Activated B cell treated with CpG ODN at 0.5 μM for 24 hours (primary cell): ENCODE data around the gene PSMC5. TPM values are rescaled to one million over a fixed set of nuclear protein-coding genes. Genes with fewer than 3 reads are reported as not detected.
A peak's percentile ranks its signal among the peaks of the same experiment; 100 is the strongest.

Experiments used
- ATAC-seq: fragments of 200-7000 bp; cut with Tn5 transposase; one replicate; pipeline ENCODE4 v1.10.0; 2021; ENCODE audit warnings: low read depth, mild to moderate bottlenecking, moderate library complexity
- CTCF ChIA-PET: fragments of 350-600 bp; sonication (Branson Sonifier 250); formaldehyde crosslinking; loops from one replicate; lab custom pipeline; 2021; ENCODE audit warnings: antibody characterized with exemption; lab: Charles Lee
- POLR2A ChIA-PET: fragments of 350-600 bp; sonication (Branson Sonifier 250); formaldehyde crosslinking; loops from one replicate; lab custom pipeline; 2021; ENCODE audit warnings: antibody characterized with exemption; lab: Charles Lee
- DNase-seq: peaks from one replicate; pipeline ENCODE4 v3.0.0; 2022
- H3K27ac Mint-ChIP-seq: one replicate; pipeline ENCODE4 v1.8.0; 2020; ENCODE audit warnings: mixed read lengths
- H3K27me3 Mint-ChIP-seq: one replicate; pipeline ENCODE4 v1.8.0; 2021; ENCODE audit warnings: mixed read lengths
- H3K36me3 Mint-ChIP-seq: one replicate; pipeline ENCODE4 v1.8.0; 2021; ENCODE audit warnings: low read depth, mixed read lengths
- H3K4me1 Mint-ChIP-seq: one replicate; pipeline ENCODE4 v1.8.0; 2021; ENCODE audit warnings: mixed read lengths
- H3K4me3 Mint-ChIP-seq: one replicate; pipeline ENCODE4 v1.8.0; 2020; ENCODE audit warnings: mild to moderate bottlenecking, mixed read lengths
- H3K9me3 Mint-ChIP-seq: one replicate; pipeline ENCODE4 v1.8.0; 2020; ENCODE audit warnings: mixed read lengths
- intact Hi-C: fragments of 100-400 bp; cut with micrococcal nuclease; formaldehyde crosslinking; loops from one replicate; pipeline ENCODE4 v1.15.1; 2024
- total RNA-seq: library from RNA; stranded (reverse); gene quantifications from 2 replicates; pipeline ENCODE4 v1.2.3, GENCODE V29; 2022
- TF ChIP-seq, protein P1 (sequence below): fragments of 200-600 bp; IDR thresholded peaks from one replicate; pipeline ENCODE4 v1.8.0; 2022; ENCODE audit warnings: antibody characterized with exemption, mild to moderate bottlenecking

Gene PSMC5
- total RNA-seq, 1 donor from 2014 or later = 157 TPM

DNA sequence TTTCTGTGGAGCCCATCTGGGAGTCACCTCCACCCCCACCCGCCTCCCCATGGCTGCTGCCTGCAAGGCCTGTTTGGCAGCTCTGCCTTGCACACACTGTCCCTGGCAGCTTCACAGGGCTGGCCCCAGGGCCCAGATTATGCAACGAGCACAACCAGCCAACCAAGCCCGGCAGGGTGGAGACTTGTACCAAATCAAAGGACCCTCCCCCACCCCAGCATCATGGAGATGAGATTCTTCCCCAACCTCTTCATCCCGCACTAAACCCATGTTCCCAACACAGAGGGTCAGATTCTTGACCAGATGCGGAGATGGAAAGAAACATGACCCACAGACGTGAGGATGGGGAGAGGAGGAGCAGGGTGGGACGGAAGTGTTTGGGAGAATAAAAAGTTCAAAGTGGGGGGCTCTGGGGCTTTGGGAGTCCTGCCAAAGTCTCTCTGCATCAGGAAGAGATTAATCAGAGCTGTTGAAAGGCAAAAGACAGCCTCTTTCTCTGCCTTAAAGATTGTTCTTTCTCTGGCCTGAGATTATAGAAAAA is 11.5 kb downstream of the PSMC5 start:
- DNase-seq = no peak
- Mint-ChIP-seq H3K9me3 (no peaks in the 10 kb centered on the region), H3K4me3 (no peak overlapping the region), H3K4me1 (peaks cover 58% of the 10 kb centered on the region), H3K36me3 (peaks cover 36% of the 10 kb centered on the region), H3K27me3 (no peaks in the 10 kb centered on the region), H3K27ac (peak overlapping the region; percentile 59)
- TF ChIP-seq, protein P1, sequence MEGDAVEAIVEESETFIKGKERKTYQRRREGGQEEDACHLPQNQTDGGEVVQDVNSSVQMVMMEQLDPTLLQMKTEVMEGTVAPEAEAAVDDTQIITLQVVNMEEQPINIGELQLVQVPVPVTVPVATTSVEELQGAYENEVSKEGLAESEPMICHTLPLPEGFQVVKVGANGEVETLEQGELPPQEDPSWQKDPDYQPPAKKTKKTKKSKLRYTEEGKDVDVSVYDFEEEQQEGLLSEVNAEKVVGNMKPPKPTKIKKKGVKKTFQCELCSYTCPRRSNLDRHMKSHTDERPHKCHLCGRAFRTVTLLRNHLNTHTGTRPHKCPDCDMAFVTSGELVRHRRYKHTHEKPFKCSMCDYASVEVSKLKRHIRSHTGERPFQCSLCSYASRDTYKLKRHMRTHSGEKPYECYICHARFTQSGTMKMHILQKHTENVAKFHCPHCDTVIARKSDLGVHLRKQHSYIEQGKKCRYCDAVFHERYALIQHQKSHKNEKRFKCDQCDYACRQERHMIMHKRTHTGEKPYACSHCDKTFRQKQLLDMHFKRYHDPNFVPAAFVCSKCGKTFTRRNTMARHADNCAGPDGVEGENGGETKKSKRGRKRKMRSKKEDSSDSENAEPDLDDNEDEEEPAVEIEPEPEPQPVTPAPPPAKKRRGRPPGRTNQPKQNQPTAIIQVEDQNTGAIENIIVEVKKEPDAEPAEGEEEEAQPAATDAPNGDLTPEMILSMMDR = no peak
- CTCF ChIA-PET = interaction anchor here (0.9 kb wide), 1 partner anchor 10 kb away, joined by 5 read pairs; no protein-coding TSS in a partner anchor
- POLR2A ChIA-PET = interaction anchor here (0.7 to 8.3 kb wide), 4 partner anchors 11 to 287 kb away, joined by 8 to 112 read pairs (median 44); partner anchors contain the start of genes CCDC47, DDX42, FTSJ3 and PSMC5
- intact Hi-C loops = no loop called here
- no peak for ATAC-seq

DNA sequence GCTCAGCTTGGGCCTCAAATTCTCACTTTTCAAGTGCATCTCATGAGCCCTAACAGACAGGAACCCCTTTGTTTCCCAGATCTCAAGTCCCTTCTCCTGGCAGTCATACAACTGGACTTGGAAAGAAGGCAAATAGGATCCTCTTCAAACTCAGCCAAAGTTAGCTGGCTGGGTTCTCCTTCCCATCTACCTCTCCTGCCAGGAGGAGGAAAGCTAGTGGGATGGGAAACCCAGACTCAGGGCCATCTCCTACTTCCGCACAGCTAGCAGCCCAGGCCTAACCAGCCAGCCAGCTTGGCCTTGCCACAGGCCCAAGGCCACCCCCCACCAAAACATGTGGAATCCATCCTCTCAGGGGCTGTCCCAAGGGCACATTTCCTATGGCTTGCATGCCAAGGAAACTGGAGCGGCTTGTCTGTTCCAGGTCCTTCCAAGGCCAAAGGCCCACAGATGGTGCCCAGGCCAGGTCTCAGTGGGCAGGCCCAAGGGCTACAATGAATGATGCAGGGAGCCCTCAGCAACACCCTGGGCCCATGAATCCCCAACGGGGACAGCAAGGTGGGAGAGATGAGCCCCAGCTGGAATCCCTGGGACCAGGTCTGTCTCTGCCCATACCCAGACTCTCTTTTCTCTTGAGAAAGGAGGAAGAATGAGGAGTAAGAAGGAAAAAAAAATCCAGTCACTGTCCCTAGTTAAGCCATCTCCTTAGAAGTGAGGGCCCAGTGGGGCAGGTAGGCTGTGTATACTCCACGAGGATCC is 13.5 kb downstream of the PSMC5 start:
- no peak for DNase-seq
- Mint-ChIP-seq H3K36me3 (peaks cover 17% of the 10 kb centered on the region), H3K27me3 (no peaks in the 10 kb centered on the region), H3K27ac (peak overlapping the region; percentile 87), H3K4me3 (peak overlapping the region; percentile 94), H3K4me1 (peaks cover 51% of the 10 kb centered on the region), H3K9me3 (no peaks in the 10 kb centered on the region)
- POLR2A ChIA-PET = interaction anchor here (0.7 to 8.3 kb wide), 9 partner anchors 8 to 143 kb away, joined by 3 to 112 read pairs (median 5); partner anchors contain the start of genes CCDC47, DDX42, FTSJ3 and PSMC5
- ATAC-seq = no peak
- CTCF ChIA-PET = interaction anchor here (1.4 kb wide), 1 partner anchor 12 kb away, joined by 3 read pairs; no protein-coding TSS in a partner anchor
- TF ChIP-seq, protein P1 = no peak
- intact Hi-C loops = loop anchor here (5.0 to 10.0 kb wide), 2 partner anchors 422 to 554 kb away; partner anchors contain the start of genes PECAM1 and TEX2

DNA sequence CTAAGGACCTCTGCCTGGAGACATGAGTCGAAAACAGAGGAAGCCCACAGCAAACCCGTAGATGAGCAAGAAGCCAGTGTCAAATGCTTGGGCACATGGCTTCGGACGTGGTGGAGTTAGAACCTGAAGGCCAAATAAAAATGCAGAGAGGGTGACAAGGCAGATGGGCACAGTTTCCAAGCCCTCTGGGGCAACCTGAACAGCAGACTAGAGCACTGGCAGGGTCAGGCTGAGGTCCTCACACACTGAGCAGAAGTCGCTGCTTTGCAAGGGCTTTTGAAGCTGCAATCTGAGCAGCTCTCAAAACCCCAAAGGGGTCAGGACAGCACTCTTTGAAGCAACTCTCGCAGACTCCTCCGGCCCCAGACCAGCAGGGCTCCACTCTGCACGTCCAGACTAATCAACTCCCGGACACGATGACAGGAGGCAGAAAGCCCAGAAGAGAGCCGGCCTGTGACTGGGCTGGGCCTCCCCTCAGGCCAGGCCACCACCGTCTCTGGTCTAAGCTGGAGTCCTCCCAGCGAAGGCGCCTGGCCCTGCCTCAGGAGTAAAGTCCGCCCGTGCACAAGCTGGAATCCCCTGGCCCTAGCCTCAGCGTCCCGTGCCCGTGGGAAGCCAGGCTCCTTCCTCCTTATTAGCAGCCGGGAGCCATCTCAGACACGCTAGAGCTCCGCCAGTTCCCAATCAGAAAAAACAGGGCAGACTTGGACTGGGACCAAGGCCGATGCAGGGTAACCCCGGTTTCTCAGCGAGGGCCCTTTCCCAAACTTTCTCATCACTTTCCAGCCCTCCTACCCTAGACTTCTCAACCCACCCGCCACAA is 14.3 kb downstream of the PSMC5 start:
- intact Hi-C loops = loop anchor here (1.0 to 10.0 kb wide), 5 partner anchors 289 to 821 kb away; partner anchors contain the start of genes DCAF7, ERN1, PECAM1 and SMURF2
- TF ChIP-seq, protein P1 = no peak
- peak overlapping the region; percentile 94 for H3K4me3 Mint-ChIP-seq
- ChIA-PET POLR2A (interaction anchor here (0.9 to 8.3 kb wide), 8 partner anchors 9 to 144 kb away, joined by 3 to 112 read pairs (median 6); partner anchors contain the start of genes CCDC47, DDX42, FTSJ3 and PSMC5), CTCF (interaction anchor here (0.9 to 1.4 kb wide), 2 partner anchors 9 to 13 kb away, joined by 3 to 5 read pairs; no protein-coding TSS in a partner anchor)
- no peaks in the 10 kb centered on the region for H3K9me3 Mint-ChIP-seq
- peaks cover 51% of the 10 kb centered on the region for H3K4me1 Mint-ChIP-seq
- ATAC-seq (no peak), DNase-seq (peak; percentile 25)
- H3K27me3 Mint-ChIP-seq = no peaks in the 10 kb centered on the region
- H3K36me3 Mint-ChIP-seq = peaks cover 13% of the 10 kb centered on the region
- peak overlapping the region; percentile 87 for H3K27ac Mint-ChIP-seq

DNA sequence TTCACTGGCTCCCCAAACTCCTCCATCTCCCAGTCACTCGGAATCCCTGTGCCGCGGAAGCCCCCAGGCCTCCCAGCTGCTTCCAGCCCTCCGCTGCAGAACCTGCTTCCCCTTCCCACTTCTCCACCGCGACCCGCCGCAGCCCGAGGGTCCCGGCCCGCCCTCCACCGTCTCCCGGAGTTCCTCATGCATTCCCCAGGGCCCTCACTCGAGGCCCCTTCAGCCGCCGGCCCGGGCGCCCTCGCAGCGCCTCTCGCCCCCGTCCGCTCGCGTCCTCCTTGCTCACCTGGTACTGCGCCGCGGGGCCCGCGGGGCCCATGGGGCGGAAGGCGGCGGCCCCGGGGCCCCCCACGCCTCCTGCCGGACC is 14.9 kb downstream of the PSMC5 start:
- Mint-ChIP-seq H3K9me3 (no peaks in the 10 kb centered on the region), H3K36me3 (peaks cover 7% of the 10 kb centered on the region), H3K4me1 (peaks cover 48% of the 10 kb centered on the region), H3K4me3 (peak overlapping the region; percentile 94), H3K27me3 (no peaks in the 10 kb centered on the region), H3K27ac (peak overlapping the region; percentile 87)
- POLR2A ChIA-PET = interaction anchor here (1.6 to 8.3 kb wide), 6 partner anchors 9 to 140 kb away, joined by 5 to 112 read pairs (median 18); partner anchors contain the start of genes CCDC47, DDX42, FTSJ3 and PSMC5
- no peak for DNase-seq
- peak; percentile 5 for ATAC-seq
- CTCF ChIA-PET = interaction anchor here (0.9 kb wide), 1 partner anchor 9 kb away, joined by 5 read pairs; no protein-coding TSS in a partner anchor
- intact Hi-C loops = loop anchor here (1.0 to 10.0 kb wide), 5 partner anchors 288 to 821 kb away; partner anchors contain the start of genes DCAF7, ERN1, PECAM1 and SMURF2
- TF ChIP-seq, protein P1 = no peak
